ENCODE results near the gene NPHP4. TPM values are rescaled to one million over a fixed set of nuclear protein-coding genes. Genes with fewer than 3 reads are reported as not detected.

Gene NPHP4
- total RNA-seq, 2 experiments from 2014 or later = 13.4 to 24.2 TPM

- no peaks in the 10 kb centered on the region for H3K4me1 ChIP-seq (ENCODE audit: insufficient read depth, low read length, poor library complexity, severe bottlenecking)
- peaks cover 6% of the 10 kb centered on the region; the same call in 1 of the 2 replicates for H3K36me3 ChIP-seq (ENCODE audit: insufficient read depth, low read length)
- ChIA-PET POLR2A (no interaction called here), CTCF (ENCODE audit: unreplicated experiment) (no interaction called here)
- no peak for TF ChIP-seq EZH2phosphoT487 (IDR thresholded peaks at IDR 0.05; ENCODE audit: borderline replicate concordance, low read depth, low read length)
- TF ChIP-seq CTCF (conservative IDR thresholded peaks at IDR 0.05; ENCODE audit: low read length) = no peak
- no TSS peak for BruUV-seq (replicated peaks)
- no peaks in the 10 kb centered on the region for H3K79me2 ChIP-seq (ENCODE audit: insufficient read depth, low read depth, low read length)
- no peak overlapping the region for H3K4me3 ChIP-seq (ENCODE audit: low read depth, low read length, poor library complexity, severe bottlenecking)
- H3K27ac ChIP-seq (ENCODE audit: low read depth, low read length, poor library complexity, severe bottlenecking) = no peak overlapping the region
- H4K20me1 ChIP-seq (ENCODE audit: insufficient read depth, low read length) = no peaks in the 10 kb centered on the region
- H2AFZ ChIP-seq (ENCODE audit: low read length) = no peak overlapping the region
- intact Hi-C loops (cut with micrococcal nuclease; ENCODE audit: unreplicated experiment) = no loop called here
- no peak for DNase-seq (ENCODE audit: low spot score)
- H3K9me2 ChIP-seq (ENCODE audit: insufficient read depth, low read length) = no peaks in the 10 kb centered on the region
- H3K9me3 ChIP-seq (ENCODE audit: low read length) = no peaks in the 10 kb centered on the region
- no peak overlapping the region for H3K4me2 ChIP-seq (ENCODE audit: low read length)
These were observed 51.4 kb downstream of the NPHP4 start for GRCh38 chr1:5940723-5941407.

GRCh38 chr1:5939271-5940170, 52.7 kb downstream of the NPHP4 start:
- POLR2A ChIA-PET = no interaction called here
- intact Hi-C loops (cut with micrococcal nuclease; ENCODE audit: unreplicated experiment) = no loop called here

More at GRCh38 chr1:5939271-5940170, 52.7 kb downstream of the NPHP4 start:
- Histone ChIP-seq H3K79me2 (ENCODE audit: insufficient read depth, low read depth, low read length) (no peaks in the 10 kb centered on the region), H3K9me3 (ENCODE audit: low read length) (no peaks in the 10 kb centered on the region), H3K27ac (ENCODE audit: low read depth, low read length, poor library complexity, severe bottlenecking) (no peak overlapping the region), H2AFZ (ENCODE audit: low read length) (no peak overlapping the region), H3K4me2 (ENCODE audit: low read length) (no peak overlapping the region), H3K4me1 (ENCODE audit: insufficient read depth, low read length, poor library complexity, severe bottlenecking) (no peaks in the 10 kb centered on the region), H3K9me2 (ENCODE audit: insufficient read depth, low read length) (no peaks in the 10 kb centered on the region), H3K36me3 (ENCODE audit: insufficient read depth, low read length) (no peaks in the 10 kb centered on the region), H4K20me1 (ENCODE audit: insufficient read depth, low read length) (no peaks in the 10 kb centered on the region), H3K4me3 (ENCODE audit: low read depth, low read length, poor library complexity, severe bottlenecking) (no peak overlapping the region)
- no peak for DNase-seq (ENCODE audit: low spot score)
- CTCF ChIA-PET (ENCODE audit: unreplicated experiment) = no interaction called here
- no TSS peak for BruUV-seq (replicated peaks)
- TF ChIP-seq EZH2phosphoT487 (IDR thresholded peaks at IDR 0.05; ENCODE audit: borderline replicate concordance, low read depth, low read length) = no peak
- no peak for TF ChIP-seq CTCF (conservative IDR thresholded peaks at IDR 0.05; ENCODE audit: low read length)
